ENCODE measurements around the gene DCTN5. TPM values are rescaled to one million over a fixed set of nuclear protein-coding genes. Genes with fewer than 3 reads are reported as not detected.

DCTN5 gene
- total RNA-seq, result 29.7 and 47.1 TPM in 2 replicates

DNA sequence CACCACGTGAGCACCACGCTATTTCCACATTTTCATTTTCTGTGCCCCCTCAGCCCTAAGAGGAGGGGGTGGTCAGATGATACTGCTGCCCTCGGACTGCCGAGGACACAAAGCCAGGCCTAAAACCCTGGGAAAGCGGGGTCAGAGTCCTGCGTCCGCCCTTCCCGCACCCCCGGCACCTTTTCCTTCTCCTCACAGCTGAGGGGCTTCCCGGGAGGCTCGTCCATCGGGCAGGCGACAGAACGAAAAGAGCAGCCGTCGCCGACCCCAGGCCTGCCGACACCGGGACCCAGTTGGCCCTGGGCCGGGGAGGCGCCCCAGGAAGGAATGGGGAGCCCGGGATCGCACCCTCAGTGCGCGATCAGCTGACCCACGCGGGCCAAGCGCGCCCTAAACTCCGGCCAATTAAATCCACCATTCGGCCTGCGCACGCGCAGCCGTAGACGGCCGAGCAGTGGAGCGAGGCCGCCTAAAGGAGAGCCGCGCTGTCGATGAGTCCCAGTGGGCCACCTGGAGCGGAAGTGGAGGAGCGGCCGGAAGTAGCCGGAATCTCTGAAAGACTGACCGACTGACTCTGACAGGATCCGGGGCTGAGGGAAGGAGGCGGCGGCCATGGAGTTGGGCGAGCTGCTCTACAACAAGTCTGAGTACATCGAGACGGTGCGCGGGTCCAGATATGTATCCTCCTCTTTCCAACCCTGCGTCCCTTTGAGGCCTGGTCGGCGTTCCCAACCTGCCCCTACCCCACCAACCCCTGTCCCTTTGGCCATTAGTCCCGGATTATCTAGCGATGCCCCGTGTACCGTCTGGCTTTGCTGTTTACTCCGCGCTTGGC lies at the start of gene DCTN5, which contains the start of gene PALB2:
Gene DCTN5 (plus strand): TSS at position 536 of the 835 bp plus-strand sequence. CDS start 77 bp downstream, at position 613.
Gene PALB2 (minus strand): TSS at position 380 of the 835 bp plus-strand sequence. CDS start 153 bp downstream, at position 227.

DNA sequence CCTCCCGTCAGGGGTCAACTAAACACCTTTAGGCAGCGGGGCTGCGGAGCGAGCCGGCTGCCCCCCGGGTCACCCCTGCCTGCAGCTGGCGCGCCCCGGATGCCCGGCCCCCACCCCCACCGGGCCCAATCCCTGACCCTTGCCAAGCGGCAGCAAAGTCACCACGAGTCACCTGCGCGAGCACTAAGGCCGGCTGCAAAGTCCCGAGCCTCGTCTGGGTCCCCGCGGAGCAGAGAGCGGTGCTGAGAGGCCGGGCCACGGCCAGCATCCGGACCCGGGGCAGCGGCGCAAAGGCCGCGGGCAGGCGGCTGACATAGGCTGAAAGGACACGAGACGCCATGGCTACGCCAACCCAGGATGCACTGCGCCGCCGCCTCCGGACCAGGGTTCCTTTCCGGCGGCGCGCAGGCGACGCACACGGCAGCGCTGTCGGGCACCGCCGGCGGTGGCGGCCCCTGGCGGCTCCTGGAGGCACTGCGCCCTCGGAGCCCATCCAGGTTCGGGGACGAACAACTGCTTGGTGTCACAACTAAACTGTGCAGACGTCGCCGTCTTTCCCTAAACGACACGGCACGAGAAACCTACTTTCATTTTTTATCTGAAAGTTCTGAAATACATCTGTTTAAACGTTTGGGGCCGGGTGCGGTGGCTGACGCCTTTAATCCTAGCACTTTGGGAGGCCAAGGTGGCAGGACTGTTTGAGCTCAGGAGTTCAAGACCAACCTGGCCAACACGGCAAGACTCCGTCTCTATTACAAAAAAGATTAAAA lies 45.1 kb upstream of the DCTN5 start, which contains the start of gene NDUFAB1:
Gene NDUFAB1 (minus strand): TSS at position 366 of the 770 bp plus-strand sequence. CDS start 26 bp downstream, at position 340.

DNA sequence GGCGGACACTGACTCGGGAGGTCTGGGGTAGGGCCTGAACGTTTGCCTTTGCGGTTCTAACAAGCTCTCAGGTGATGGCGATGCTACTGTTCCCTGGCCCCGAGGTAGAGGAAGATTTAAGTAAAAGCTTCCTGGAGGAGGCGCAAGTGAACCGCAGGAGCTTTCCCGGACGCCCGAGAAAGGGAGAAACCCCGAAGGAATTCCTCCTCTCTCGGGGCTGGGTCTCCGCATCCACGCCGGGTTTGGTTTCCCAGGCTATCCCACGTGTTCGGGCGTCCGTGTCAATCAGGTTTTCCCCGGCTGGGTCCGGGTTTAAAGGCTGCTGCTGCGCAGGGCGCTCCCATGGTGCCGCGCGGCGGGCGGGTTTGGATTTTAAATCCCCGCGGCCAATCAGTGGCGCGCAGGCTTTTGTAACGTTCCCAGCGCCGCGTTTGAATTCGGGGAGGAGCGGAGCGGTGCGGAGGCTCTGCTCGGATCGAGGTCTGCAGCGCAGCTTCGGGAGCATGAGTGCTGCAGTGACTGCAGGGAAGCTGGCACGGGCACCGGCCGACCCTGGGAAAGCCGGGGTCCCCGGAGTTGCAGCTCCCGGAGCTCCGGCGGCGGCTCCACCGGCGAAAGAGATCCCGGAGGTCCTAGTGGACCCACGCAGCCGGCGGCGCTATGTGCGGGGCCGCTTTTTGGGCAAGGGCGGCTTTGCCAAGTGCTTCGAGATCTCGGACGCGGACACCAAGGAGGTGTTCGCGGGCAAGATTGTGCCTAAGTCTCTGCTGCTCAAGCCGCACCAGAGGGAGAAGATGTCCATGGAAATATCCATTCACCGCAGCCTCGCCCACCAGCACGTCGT lies 37.4 kb downstream of the DCTN5 start, which contains the start of gene PLK1:
Gene PLK1 (plus strand): TSS at position 460 of the 844 bp plus-strand sequence. CDS start 44 bp downstream, at position 504.

DNA sequence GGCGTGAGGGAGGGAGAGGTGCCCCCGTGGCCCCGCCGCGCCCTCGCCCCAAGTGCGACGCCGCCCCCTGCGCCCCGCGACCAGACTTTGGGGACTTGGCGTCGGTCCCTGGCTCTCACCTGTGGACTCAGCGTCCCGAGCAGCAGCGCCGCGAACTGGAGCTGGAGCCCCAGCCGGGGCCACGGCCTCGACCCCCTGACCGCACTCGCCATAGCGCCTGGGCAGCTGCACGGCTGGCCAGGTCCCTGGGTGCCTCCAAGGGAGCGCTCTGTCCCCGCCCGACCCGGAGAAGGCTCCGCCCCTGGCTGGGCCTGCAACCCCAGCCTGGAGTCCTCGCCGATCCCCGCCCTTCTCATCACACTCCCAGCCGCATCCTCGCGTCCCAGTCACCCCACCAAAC lies 71.7 kb downstream of the DCTN5 start, which contains the start of gene ERN2:
Gene ERN2 (minus strand): TSS at position 247 of the 400 bp plus-strand sequence. CDS start 35 bp downstream, at position 212.

Other genes with a start within 250 kb of the DCTN5 start
- 15.2 and 29.7 TPM in 2 replicates for gene COG7, start 188.3 kb upstream of the DCTN5 start, total RNA-seq
- 11.8 and 12.9 TPM in 2 replicates for gene GGA2, start 131.0 kb upstream of the DCTN5 start, total RNA-seq
- 23.6 and 24.3 TPM in 2 replicates for gene EARS2, start 84.1 kb upstream of the DCTN5 start, total RNA-seq
- 80.7 and 102 TPM in 2 replicates for gene UBFD1, start 83.7 kb upstream of the DCTN5 start, total RNA-seq
- 180 and 199 TPM in 2 replicates for gene NDUFAB1, start 45.1 kb upstream of the DCTN5 start, total RNA-seq
- gene PALB2, start 156 bp upstream of the DCTN5 start, total RNA-seq, result 4.8 and 4.9 TPM in 2 replicates
- 79.8 and 89.4 TPM in 2 replicates for gene PLK1, start 37.4 kb downstream of the DCTN5 start, total RNA-seq
- gene ERN2, start 71.8 kb downstream of the DCTN5 start, total RNA-seq, result 0.35 and 1.7 TPM in 2 replicates
- gene CHP2, start 113.6 kb downstream of the DCTN5 start, total RNA-seq, result not detected in 2 replicates
- gene PRKCB, start 194.5 kb downstream of the DCTN5 start, total RNA-seq, result not detected in 2 replicates